GM21447 (cell line): ENCODE results near the gene HOXA13.

ENCODE experiments used
- ATAC-seq: cut with Tn5 transposase; IDR thresholded peaks from one replicate; pipeline ENCODE4 v1.9.1; 2021; ENCODE audit not compliant: unreplicated experiment

HOXA13 gene

DNA sequence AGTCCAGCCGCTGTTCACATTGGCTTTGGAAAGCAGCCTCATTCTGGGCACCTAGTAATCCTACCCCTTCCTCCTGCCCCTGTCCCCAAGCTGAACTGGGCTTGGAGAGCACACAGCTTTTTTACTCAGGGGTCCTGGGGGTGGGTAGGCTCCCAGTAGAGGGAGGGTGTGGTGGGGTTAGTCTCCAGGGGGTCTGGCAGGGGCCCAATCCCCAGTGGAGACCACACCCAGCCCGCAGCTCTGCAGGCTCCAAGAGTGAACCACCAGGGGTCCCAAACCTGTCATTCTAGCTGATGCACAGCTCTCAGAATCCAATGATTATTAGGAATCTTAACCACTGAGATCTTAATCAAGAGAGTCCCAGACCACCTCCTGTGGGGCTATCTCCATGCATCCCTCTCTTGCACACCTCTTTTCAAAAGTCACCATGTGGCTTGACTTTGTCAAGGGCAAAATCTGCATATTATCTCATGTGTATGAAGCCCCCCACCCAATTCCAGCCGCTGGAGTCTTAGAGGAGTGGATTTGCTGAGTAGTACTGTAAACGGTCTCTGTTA lies 17.5 kb downstream of the HOXA13 start:
- no peak for ATAC-seq

DNA sequence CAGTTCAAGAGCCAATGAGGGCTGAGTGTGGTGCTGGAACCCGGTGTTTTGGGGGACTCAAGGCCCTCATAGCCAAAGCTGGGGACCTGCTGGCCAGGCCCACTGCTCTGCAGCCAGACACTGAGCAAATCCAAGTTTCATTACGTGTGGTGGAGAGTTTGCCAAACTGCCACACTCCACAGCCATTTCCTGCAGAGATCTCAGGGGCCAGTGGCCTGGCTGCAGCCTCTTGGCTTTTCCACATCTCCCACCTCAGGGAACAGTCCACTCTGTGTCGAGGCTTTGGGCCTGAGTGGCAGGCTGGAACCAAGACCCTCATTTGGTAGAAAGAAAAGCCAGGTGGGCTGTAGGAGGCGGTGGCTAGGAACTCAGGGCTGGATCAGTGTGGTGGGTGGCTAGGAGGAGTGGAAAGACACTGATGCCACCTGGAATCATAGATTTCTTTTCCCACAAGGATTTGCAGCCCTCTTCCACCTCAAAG lies 18.1 kb downstream of the HOXA13 start:
- ATAC-seq: no peak

DNA sequence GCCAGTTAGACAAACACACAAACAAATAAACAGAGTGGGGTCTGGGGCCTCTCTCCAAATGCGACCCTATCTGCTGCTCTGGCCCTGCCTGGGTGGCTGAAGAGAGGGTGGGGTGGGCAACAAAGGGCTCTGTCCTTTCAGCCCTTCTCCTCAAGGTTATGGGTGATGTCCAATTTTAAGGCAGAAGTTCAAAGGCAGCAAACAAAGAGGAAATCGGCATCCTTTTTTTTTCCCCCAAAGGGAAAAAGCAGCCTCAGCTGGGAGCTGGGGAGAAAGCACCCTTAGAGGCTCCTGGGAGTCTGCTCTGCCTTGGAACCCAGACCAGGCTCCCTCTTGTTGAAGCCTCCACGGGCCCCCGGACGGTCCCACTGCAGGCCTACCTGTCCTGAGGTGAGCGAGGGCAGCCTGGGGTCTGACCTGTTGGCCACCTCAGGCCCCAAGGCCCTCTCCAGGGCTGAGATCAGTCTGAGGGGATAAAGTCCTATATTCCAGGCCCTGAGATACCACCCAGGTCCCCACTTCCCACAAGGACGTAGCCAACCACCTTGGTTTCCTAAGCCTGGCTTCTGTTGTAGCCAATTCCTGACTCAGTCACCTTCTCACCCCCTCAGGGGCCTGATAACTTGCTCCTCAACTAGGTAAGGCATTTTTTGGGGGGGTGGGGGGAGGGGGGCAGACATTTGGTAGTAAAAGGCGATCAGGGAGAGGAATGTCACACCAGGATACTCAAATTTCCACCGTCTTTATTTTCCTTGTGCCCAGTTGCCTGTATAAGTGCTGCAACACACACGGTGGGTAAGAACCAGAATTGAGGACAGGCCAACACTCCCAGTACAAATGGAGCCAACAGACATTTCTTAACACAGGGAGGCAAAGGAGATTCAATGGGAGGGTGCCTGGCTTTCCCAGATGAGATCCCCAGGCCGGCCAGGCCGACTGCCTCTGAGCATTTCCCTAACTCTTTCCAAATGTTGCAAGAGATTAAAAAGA lies 19.2 kb downstream of the HOXA13 start:
- no peak for ATAC-seq

DNA sequence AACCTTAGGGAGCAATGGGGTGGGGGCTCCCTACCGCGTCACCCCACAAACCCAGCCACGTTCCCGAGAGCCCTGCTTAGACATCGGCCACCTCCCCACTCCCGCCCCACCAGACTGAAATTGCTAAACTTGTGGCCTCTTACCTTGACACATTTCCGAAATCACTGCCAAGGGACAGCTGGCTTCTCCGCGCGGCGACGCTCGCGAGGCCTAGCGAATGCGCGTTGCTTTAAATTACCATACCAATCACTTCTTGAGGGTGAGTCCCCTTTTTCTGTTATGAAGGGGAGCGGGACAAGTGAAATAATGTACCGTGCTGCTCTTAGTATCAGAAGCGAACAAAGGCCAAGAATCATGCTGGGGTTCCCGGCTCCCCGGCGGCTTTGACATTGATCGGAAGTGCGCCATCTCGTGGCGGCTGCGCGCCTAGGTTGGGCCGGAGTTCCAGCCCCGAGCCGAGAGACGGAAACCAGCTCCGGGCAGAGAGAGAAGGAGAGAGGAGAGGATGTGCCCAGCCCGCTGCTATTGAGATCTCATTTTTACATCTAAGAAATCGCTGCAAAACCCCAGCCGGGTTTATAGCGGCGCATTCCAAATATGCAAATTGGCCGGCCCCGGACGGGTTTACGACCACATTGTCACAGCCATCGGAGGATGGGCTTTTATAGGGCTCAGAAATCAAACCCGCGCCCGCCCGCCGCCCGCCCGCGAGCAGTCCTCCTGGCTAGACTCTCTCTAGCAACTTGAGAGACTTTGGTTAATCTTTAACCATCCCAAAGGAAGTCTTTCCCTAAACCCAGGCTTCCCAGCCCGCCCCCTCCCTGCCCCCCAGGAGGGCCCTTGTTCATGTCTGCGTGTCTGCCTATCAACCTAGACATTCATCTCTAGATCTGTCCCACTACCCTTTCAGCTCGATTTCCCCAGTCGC lies 20.1 kb downstream of the HOXA13 start:
- ATAC-seq: no peak

DNA sequence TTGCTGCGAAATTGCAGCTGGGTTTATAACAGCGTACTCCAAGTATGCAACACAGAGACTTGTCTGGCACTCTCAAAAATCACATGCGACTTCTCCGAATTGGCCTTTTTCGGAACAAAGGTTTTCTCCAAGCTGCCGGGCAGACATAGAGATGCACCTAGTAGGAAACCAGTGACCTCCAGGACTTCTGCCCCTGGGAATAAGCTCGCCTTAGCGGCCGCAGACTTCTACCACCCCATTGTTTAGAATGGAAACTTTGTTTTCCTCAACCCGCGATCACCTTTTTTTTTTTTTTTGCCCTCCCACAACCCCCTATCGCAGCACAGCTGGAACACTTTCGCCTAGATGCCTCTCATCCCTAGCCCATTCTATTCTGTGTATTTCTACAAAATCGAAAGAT lies 20.9 kb downstream of the HOXA13 start:
- ATAC-seq: no peak

DNA sequence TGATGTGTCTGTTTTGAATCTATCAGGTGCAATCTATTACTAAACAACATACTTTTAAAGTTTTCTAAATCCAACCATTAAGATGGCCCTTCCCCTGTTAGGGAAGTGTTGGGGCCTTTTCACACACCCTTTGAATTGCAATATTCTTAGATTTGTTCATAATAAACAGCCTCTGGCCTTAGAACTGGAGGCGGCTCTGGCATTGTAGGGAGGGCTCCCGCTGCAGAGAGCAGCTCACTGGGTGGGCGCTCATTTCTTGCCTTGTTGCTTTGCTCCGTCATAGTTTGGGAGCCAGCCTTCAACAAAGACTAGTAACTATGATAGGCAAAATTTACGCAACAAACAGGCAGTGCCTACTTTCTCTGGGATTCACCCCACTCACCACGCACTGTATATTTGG lies 21.5 kb downstream of the HOXA13 start:
- ATAC-seq: no peak

DNA sequence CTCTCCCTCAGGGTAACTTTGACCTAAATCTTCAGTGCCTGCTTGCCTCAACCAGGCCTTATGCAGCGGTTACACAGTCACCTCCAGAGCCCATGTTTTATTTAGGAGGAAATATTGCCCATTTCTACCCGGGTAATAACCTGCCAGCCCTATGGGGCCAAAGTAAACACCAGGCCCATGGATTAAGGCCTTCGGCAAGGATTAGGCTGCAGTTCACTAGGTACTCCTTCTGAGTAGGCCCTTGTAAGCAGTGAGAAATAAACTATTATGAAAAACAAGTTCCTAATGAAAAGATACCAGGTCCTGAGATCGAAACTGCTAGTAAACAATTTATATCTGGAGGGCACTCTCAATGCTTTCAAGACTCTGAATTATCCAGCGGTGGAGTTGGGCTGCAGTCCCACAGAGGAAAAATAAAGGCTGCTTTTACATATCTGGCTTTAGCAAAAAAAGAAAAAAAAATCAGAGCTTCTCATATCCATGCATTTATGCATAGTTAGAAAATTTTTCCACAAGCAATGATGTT lies 22.0 kb downstream of the HOXA13 start:
- no peak for ATAC-seq

DNA sequence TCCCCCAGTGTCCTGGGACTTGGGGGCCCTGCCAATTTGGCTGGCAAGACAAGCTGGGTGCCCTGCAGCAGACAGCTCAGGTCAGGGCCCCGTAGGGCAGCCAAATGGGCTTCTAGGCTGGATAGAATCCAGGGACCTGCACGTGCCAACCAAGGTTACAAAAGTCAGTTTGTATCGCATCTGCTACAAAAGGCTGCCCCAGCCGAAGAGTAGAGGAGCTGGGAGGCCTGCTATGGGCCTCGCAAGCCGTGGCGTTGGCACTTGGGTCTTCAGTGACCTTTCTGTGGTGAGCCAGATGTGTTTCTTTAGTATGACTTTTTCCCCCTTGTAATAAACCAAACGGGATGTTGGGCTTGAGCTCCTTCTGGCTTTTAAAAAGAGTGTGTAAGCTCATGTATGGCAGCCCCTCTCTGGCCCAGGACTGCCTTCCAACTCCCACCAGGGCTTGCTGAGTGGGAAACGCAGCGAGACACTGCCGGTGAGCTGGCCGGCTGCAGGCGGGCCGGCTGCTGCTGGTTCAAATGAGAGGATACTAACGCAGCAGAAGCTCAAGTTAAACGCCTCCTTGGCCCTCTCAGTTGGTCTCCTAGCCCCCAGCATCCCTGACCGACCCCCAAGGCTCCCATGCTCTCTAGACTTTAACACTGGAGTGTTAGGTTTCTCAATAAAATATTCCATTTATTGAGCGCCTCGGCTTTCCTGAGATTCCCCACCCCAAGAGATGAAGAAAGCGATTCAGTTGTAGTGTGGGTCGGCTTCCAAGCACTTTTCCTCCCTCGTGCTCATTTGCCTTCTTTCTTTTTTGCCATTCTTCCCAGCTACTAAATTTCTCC lies 22.7 kb downstream of the HOXA13 start:
- ATAC-seq: no peak

DNA sequence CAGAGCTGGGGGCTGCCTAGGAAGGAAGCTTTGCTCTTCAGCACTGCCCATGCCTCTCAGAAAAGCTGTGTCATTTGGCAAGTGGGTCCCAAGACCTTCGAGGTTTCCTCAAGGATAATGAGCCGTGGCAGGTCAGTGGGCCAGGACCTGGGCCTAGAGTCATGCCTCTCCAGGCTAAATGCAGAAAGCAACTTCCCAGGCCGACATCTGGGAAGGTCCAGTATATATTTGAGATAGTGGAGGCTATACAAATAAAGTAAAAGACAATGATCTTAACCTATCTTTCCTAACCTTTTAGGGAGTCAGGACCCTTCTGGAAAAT lies 23.4 kb downstream of the HOXA13 start:
- ATAC-seq: no peak

DNA sequence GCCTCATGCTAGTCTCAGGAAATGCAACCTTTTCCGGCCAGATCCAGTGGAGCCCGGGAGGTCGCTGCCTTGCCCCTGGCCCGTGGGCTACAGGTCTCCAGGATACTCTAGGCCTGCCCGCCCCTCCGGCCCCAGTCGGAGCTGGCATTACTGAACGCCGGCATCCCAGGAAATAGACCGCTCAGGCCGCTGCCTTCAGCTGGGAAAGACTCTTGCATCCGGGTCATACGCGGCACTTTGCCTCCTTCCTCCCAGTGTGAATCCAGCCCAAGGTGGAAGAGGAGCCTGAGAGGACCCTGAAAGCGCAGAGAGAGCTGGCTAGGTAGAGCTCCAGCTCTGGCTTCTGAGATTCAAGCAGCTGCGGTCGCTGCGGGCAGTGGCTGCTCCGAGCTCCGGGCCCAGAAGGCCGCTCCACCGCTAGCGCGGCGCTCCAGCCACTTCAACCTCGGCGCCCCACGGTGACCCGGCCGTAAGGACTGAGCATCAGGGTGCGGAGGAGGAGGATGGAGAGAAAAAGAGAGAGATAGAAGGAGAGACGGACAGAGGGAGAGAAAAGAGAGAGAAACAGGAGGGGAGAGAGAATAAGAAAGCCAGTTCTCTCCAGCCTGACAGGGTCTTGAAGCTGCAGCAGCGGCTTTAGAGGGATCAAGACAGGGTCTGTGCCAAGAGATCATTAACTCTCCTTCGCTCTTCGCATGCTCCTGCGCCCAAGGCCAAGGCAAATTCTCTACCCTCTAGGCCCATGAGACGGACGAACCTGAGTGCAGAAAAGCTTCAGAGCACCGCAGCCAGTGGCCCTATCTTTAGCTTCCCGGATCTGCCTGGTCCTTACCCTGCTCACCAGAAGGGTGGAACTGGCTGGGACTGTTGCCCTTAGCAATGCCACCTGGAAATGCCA lies 24.0 kb downstream of the HOXA13 start:
- no peak for ATAC-seq

DNA sequence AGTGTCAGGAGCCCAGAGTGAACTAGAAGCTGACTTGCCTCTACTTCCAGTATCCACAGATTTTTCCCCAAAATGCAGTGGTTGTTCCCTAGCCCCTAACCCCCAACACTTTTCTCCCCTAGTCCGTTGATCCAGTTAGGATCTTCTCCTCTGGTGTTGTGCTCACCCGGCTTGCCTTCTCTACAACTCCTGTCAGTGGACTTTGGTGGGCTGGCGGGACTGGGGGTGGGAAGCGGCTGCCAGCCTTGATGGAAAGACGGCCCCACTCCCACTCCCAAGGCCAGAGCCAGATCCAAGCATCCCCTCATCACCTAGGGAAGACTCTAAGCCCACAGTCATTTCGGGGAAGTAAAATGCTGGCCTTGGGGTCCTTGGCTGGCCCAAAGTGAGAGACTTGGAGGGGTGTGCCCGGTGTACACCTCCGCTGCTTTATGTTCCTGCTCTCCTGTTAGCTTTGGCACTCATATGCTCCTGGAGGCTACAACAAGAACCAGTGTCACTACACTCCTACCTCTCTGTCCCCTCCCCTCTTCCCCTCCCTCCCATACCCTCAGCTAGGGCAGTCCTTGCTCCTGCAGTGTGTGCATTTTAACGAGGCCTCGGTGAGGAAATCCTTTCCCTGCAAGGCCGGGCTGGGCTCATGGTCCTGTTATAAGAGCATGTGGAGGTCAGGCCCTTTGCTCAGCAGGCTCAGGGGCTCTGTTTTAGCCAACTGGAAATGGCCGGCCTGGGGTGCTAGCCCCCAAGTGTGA lies 24.8 kb downstream of the HOXA13 start:
- ATAC-seq: no peak

DNA sequence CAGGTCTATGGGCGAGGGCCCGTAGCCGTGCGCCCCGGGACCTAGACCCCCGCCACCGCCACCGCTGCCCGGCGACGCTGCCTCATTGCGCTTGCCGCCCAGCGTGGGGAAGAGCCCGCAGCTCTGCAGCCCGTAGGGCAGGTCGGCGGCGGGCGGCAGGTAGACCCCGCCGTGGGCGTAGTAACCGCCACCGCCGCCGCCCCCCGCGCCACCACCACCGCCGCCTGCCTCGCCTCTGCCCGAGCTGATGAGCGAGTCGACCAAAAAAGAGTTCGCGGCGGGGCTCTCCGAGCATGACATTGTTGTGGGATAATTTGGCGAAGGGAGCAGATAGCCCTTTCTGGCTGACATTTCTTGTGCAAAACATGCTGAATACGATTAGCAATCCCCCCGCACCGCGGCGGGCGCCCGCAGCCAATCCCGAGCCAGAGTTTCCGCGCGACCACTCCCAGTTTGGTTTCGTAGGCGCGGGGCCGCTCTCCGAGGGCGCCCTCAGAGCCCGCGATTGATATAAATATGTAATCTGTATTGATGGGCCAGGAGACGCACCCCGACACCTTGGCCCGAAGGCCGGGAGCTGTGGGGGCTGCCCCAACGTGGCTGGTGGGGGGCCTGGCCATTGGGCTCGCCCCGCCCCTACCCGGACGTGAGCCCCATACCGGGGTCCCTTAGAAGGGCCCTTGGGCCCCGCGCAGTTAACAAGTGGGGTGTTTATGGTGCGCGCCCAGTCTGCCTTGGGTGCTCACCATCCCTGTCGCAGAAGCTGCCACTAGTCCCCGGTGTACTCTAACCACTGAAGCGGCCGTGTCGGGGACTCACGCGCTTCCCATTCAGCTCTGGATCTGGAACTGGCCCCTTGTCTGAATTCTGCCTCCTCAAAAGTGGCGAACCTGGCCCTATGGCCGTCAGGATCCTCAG lies 25.7 kb downstream of the HOXA13 start, which contains the start of gene HOXA10:
HOXA10 (minus strand) TSS at position 365 of the 918 bp plus-strand sequence; CDS start at position 351, 14 bp downstream.
- ATAC-seq: no peak

DNA sequence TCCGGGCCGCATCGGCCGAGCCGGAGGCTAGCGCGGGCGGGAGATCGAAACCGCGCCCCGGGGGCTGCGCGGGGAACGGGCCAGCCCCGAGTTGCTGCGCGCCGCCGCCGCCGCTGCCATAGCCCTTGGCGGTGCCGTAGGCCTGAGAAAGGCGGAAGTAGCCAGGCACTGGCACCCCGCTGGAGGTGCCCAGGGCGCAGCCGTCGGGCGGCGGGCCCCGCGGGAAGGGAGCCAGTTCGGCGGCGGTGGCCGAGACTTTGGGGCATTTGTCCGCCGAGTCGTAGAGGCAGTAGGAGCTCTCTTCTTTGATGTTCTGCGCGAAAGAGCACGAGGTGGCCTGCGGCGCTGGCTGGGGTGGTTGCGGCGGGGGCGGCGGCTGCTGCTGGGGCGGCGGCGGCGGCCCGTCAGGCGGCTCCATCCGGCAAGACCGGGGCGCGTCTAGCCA lies 26.4 kb downstream of the HOXA13 start:
- ATAC-seq: no peak

DNA sequence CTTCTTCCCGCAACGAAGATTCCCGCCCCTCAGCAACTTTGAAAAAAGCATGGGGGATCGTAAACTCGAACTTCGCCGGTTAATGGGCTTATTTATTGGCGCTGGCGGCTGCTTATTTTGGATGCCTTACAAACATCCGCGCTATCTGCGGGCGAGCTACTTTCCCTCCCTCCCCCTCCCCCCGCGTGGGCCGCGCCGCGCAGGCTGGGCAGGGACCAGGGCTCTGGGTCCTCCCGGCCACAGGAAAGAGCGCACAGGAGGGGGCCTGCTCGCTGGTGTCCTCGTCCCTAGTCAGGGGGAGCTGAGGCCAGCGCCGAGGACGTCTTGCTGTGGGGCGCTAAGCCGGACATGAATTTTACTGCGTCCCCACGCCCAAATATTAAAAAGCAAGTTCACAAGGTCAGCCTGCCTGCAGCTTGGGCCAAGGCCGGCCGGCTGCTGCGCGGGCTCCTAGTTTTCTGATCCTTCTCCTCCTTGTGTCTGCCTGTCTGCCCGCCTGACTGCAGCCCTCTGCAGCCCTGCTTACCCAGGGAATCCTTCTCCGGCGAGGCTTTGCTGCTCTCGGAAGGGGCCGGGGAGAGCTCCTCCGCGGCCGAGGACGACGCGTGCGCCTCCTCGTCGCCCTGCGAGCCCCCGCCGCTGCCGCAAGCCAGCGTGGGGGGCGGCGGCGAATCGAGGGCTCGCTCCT lies 26.9 kb downstream of the HOXA13 start:
- no peak for ATAC-seq

DNA sequence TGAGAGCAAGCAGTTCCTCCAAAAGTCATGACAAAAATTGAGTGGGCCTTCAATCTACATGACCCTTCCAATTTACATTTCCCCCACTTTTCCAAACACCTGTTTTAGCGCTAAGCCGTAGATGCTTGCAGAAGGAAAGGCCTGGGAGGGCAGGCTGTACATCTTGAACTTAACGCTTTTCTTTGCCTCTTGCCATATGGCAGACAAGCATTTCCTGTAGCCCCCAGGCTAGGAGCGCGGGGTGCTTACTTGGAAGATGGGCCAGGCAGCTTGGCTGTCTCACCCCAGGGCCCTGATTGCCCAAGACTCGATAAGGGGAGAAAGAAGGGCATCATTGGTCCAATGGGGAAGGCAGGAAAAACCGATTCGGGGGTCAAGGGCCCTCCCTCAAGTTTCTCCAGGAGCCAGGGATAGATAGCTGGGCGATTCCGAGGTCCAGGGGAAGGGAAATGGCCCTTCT lies 27.5 kb downstream of the HOXA13 start:
- no peak for ATAC-seq

DNA sequence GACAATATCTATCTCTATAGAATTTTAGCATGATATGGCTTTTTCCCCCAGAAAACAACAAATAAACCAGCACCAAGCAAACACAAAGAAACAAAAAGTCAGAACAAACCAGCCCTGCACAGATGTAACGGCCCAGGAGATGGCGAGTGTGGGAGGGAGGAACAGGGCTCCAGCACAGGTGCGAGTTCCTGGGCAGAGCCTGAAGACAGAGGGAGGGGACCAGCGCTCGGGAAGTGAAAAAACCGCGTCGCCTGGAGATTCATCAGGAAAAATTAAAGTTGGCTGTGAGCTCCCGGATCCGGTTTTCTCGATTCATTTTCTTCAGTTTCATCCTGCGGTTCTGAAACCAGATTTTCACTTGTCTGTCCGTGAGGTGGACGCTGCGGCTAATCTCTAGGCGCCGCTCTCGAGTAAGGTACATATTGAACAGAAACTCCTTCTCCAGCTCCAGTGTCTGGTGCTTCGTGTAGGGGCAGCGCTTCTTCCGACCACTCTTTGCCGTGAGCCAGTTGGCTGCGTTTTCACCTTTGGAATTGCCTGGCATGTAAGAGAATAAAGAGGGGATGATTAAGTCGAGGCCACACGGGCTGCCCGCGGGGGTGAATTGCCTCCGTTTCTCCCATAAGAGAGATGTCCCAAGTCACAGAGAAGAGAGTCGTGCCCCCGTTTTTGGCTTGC lies 28.1 kb downstream of the HOXA13 start:
- no peak for ATAC-seq
